ENCODE measurements around the gene HCRT.

HCRT gene

GRCh38 chr17:42191275-42191608, 6.0 kb upstream of the HCRT start (continued):
- no peak for TF ChIP-seq ZNF565 (CRISPR knock-in tag; conservative IDR thresholded peaks at IDR 0.05; ENCODE audit: low read depth)

GRCh38 chr17:42190491-42191274, 5.4 kb upstream of the HCRT start:
- no peak for ATAC-seq
- TF ChIP-seq ARNTL (CRISPR knock-in tag; IDR thresholded peaks at IDR 0.05; ENCODE audit: borderline replicate concordance, low read depth): no peak

DNA sequence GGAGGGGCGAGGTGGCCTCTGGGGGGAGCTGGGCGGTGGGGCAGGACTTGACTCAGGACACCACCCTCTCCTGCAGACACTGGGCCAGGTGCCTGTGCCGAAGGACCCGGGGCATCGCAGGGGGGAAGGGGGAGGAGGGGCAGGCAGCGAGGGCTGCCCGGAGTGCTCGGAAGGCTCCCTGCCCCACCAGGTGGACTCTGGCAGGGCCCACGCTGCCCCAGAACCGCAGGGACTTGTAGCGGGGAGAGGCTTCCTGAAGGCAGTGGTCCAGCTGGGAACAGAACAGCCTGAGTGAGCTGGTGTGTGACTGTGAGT, 4.4 kb upstream of the HCRT start:
- ATAC-seq: no peak
- no peak for TF ChIP-seq TCF4 (CRISPR knock-in tag; IDR thresholded peaks at IDR 0.05; ENCODE audit: borderline replicate concordance)
- TF ChIP-seq POU6F1 (CRISPR knock-in tag; IDR thresholded peaks at IDR 0.05; ENCODE audit: borderline replicate concordance, low read depth): no peak
- TF ChIP-seq ESRRG (CRISPR knock-in tag; IDR thresholded peaks at IDR 0.05): no peak
- no peak for TF ChIP-seq ZNF8 (CRISPR knock-in tag; IDR thresholded peaks at IDR 0.05)
- TF ChIP-seq ZFP30 (CRISPR knock-in tag; IDR thresholded peaks at IDR 0.05): no peak
- TF ChIP-seq ZNF565 (CRISPR knock-in tag; conservative IDR thresholded peaks at IDR 0.05; ENCODE audit: low read depth): no peak
- no peak for TF ChIP-seq CSDC2 (CRISPR knock-in tag; IDR thresholded peaks at IDR 0.05)
- no peak for TF ChIP-seq ISL1 (CRISPR knock-in tag; IDR thresholded peaks at IDR 0.05)
- no peak for TF ChIP-seq TSHZ2 (CRISPR knock-in tag; IDR thresholded peaks at IDR 0.05)
- TF ChIP-seq SNAI2 (CRISPR knock-in tag; IDR thresholded peaks at IDR 0.05): no peak
- no peak for TF ChIP-seq RARB (CRISPR knock-in tag; IDR thresholded peaks at IDR 0.05)
- TF ChIP-seq PPARA (CRISPR knock-in tag; IDR thresholded peaks at IDR 0.05; ENCODE audit: borderline replicate concordance): no peak
- TF ChIP-seq BACH2 (CRISPR knock-in tag; IDR thresholded peaks at IDR 0.05; ENCODE audit: borderline replicate concordance): no peak
- no peak for TF ChIP-seq CREB5 (CRISPR knock-in tag; IDR thresholded peaks at IDR 0.05; ENCODE audit: low read depth)
- TF ChIP-seq, protein P1, sequence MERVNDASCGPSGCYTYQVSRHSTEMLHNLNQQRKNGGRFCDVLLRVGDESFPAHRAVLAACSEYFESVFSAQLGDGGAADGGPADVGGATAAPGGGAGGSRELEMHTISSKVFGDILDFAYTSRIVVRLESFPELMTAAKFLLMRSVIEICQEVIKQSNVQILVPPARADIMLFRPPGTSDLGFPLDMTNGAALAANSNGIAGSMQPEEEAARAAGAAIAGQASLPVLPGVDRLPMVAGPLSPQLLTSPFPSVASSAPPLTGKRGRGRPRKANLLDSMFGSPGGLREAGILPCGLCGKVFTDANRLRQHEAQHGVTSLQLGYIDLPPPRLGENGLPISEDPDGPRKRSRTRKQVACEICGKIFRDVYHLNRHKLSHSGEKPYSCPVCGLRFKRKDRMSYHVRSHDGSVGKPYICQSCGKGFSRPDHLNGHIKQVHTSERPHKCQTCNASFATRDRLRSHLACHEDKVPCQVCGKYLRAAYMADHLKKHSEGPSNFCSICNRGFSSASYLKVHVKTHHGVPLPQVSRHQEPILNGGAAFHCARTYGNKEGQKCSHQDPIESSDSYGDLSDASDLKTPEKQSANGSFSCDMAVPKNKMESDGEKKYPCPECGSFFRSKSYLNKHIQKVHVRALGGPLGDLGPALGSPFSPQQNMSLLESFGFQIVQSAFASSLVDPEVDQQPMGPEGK (CRISPR knock-in tag; IDR thresholded peaks at IDR 0.05; ENCODE audit: borderline replicate concordance): no peak
- TF ChIP-seq ZC3H10 (CRISPR knock-in tag; IDR thresholded peaks at IDR 0.05): no peak
- no peak for TF ChIP-seq GLIS3 (CRISPR knock-in tag; IDR thresholded peaks at IDR 0.05)
- TF ChIP-seq ZNF70 (CRISPR knock-in tag; IDR thresholded peaks at IDR 0.05): no peak

GRCh38 chr17:42188749-42189650, 3.7 kb upstream of the HCRT start:
- ATAC-seq: no peak
- TF ChIP-seq PPARA (CRISPR knock-in tag; IDR thresholded peaks at IDR 0.05; ENCODE audit: borderline replicate concordance): no peak
- no peak for TF ChIP-seq ZNF70 (CRISPR knock-in tag; IDR thresholded peaks at IDR 0.05)
- TF ChIP-seq POU6F1 (CRISPR knock-in tag; IDR thresholded peaks at IDR 0.05; ENCODE audit: borderline replicate concordance, low read depth): no peak
- no peak for TF ChIP-seq TSHZ2 (CRISPR knock-in tag; IDR thresholded peaks at IDR 0.05)
- TF ChIP-seq CREB5 (CRISPR knock-in tag; IDR thresholded peaks at IDR 0.05; ENCODE audit: low read depth): no peak

All from SK-N-SH treated with all-trans-retinoic acid at 6 μM for 48 hours (cell line).